HCT116 (cell line): ENCODE data around the gene PTPRQ.

Experiments
- EGR1 ChIP-seq: IDR thresholded peaks from 2 replicates; pipeline ENCODE4 v1.6.1; 2012; ENCODE audit warnings: low read depth
- EZH2 ChIP-seq: fragments of 200-600 bp; sonication (generic); IDR thresholded peaks from 2 replicates; pipeline ENCODE4 v1.6.1; 2017; ENCODE audit warnings: antibody characterized with exemption, mixed run types
- FOSL1 ChIP-seq: IDR thresholded peaks from 2 replicates; pipeline ENCODE4 v1.6.1; 2012; ENCODE audit warnings: low read depth
- POLR2A ChIP-seq: IDR thresholded peaks from 2 replicates; pipeline ENCODE4 v1.7.0; 2011; ENCODE audit warnings: borderline replicate concordance; ENCODE audit not compliant: insufficient read depth, insufficient read length; ENCODE audit errors: extremely low read depth
- POLR2AphosphoS5 ChIP-seq: IDR thresholded peaks from 2 replicates; pipeline ENCODE4 v1.6.1; 2011; ENCODE audit warnings: mild to moderate bottlenecking, low read depth, low read length, moderate library complexity
- RAD21 ChIP-seq: IDR thresholded peaks from 2 replicates; pipeline ENCODE4 v1.6.1; 2012; ENCODE audit warnings: low read depth, mild to moderate bottlenecking
- SIN3A ChIP-seq: IDR thresholded peaks from 2 replicates; pipeline ENCODE4 v1.6.1; 2012; ENCODE audit warnings: low read depth
- SP1 ChIP-seq: IDR thresholded peaks from 2 replicates; pipeline ENCODE4 v1.6.1; 2012; ENCODE audit warnings: low read depth
- TF ChIP-seq, protein P1 (sequence below): IDR thresholded peaks from 2 replicates; pipeline ENCODE4 v1.6.1; 2012
- TF ChIP-seq, protein P2 (sequence below), 3 experiments: fragments of 200-600 bp in 1 of 3; sonication (generic) in 1 of 3; IDR thresholded peaks in 2 of 3; conservative IDR thresholded peaks in 1 of 3; 2 replicates each; pipeline ENCODE4 v1.5.1; 2012 to 2017; ENCODE audit warnings: low read depth in 2 of 3, low read length in 2 of 3, antibody characterized with exemption in 1 of 3, borderline replicate concordance in 1 of 3, control low read depth in 1 of 3, mild to moderate bottlenecking in 1 of 3, mixed read lengths in 1 of 3, mixed run types in 1 of 3, moderate library complexity in 1 of 3; ENCODE audit not compliant: insufficient read depth in 1 of 3
- TF ChIP-seq, protein P3 (sequence below): IDR thresholded peaks from 2 replicates; pipeline ENCODE4 v1.6.1; 2012
- TF ChIP-seq, protein P4 (sequence below): IDR thresholded peaks from 2 replicates; pipeline ENCODE4 v1.6.1; 2012; ENCODE audit warnings: low read depth

DNA sequence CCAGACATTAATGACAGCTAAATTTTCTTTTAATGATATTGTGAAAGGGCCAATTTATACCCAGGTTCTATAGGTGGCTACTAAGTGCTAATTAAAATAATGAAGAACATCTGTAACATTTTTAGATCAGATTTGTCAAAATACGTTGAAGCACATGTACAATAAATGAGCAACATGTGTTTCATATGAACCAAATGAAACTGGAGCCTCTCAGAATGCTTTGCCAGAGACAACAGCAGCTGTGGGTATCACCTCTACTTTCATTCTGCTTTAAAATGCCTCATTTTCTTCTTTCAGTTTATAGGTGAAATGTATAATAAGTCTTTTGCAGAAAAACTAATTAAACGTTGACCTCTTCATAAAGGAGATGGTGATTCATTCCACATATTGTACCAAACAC lies 237.3 kb downstream of the PTPRQ start:
- TF ChIP-seq, protein P1, sequence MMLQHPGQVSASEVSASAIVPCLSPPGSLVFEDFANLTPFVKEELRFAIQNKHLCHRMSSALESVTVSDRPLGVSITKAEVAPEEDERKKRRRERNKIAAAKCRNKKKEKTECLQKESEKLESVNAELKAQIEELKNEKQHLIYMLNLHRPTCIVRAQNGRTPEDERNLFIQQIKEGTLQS, result no peak
- TF ChIP-seq, protein P2, sequence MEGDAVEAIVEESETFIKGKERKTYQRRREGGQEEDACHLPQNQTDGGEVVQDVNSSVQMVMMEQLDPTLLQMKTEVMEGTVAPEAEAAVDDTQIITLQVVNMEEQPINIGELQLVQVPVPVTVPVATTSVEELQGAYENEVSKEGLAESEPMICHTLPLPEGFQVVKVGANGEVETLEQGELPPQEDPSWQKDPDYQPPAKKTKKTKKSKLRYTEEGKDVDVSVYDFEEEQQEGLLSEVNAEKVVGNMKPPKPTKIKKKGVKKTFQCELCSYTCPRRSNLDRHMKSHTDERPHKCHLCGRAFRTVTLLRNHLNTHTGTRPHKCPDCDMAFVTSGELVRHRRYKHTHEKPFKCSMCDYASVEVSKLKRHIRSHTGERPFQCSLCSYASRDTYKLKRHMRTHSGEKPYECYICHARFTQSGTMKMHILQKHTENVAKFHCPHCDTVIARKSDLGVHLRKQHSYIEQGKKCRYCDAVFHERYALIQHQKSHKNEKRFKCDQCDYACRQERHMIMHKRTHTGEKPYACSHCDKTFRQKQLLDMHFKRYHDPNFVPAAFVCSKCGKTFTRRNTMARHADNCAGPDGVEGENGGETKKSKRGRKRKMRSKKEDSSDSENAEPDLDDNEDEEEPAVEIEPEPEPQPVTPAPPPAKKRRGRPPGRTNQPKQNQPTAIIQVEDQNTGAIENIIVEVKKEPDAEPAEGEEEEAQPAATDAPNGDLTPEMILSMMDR (IDR thresholded peaks at IDR 0.05 in 2 of 3, conservative IDR thresholded peaks at IDR 0.05 in 1 of 3; ENCODE audit: borderline replicate concordance in 1 of 3, insufficient read depth in 1 of 3, low read depth in 2 of 3, low read length in 2 of 3), result no peak
- no peak for TF ChIP-seq POLR2A
- no peak for TF ChIP-seq RAD21
- no peak for TF ChIP-seq EZH2
- no peak for TF ChIP-seq POLR2AphosphoS5
- TF ChIP-seq, protein P3, sequence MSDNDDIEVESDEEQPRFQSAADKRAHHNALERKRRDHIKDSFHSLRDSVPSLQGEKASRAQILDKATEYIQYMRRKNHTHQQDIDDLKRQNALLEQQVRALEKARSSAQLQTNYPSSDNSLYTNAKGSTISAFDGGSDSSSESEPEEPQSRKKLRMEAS, result no peak
- TF ChIP-seq SP1, result no peak
- no peak for TF ChIP-seq SIN3A
- TF ChIP-seq, protein P4, sequence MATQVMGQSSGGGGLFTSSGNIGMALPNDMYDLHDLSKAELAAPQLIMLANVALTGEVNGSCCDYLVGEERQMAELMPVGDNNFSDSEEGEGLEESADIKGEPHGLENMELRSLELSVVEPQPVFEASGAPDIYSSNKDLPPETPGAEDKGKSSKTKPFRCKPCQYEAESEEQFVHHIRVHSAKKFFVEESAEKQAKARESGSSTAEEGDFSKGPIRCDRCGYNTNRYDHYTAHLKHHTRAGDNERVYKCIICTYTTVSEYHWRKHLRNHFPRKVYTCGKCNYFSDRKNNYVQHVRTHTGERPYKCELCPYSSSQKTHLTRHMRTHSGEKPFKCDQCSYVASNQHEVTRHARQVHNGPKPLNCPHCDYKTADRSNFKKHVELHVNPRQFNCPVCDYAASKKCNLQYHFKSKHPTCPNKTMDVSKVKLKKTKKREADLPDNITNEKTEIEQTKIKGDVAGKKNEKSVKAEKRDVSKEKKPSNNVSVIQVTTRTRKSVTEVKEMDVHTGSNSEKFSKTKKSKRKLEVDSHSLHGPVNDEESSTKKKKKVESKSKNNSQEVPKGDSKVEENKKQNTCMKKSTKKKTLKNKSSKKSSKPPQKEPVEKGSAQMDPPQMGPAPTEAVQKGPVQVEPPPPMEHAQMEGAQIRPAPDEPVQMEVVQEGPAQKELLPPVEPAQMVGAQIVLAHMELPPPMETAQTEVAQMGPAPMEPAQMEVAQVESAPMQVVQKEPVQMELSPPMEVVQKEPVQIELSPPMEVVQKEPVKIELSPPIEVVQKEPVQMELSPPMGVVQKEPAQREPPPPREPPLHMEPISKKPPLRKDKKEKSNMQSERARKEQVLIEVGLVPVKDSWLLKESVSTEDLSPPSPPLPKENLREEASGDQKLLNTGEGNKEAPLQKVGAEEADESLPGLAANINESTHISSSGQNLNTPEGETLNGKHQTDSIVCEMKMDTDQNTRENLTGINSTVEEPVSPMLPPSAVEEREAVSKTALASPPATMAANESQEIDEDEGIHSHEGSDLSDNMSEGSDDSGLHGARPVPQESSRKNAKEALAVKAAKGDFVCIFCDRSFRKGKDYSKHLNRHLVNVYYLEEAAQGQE, result no peak
- no peak for TF ChIP-seq FOSL1
- TF ChIP-seq EGR1, result no peak
